Colonic mucosa (tissue), 4 donors: ENCODE results near the gene PHF20. TPM values are rescaled to one million over a fixed set of nuclear protein-coding genes. Genes with fewer than 3 reads are reported as not detected.

ENCODE experiments used
- DNase-seq: peaks from one replicate; pipeline ENCODE4 v3.0.0-alpha.2; 2020
- H3K27ac ChIP-seq: fragments of 200-600 bp; one replicate; pipeline ENCODE4 v1.8.0; 2021
- H3K27me3 ChIP-seq: fragments of 200-600 bp; one replicate; pipeline ENCODE4 v1.8.0; 2021
- H3K36me3 ChIP-seq: fragments of 200-600 bp; one replicate; pipeline ENCODE4 v1.8.0; 2021
- H3K4me1 ChIP-seq: fragments of 200-600 bp; one replicate; pipeline ENCODE4 v1.8.0; 2021; ENCODE audit warnings: mild to moderate bottlenecking
- H3K4me3 ChIP-seq: fragments of 200-600 bp; one replicate; pipeline ENCODE4 v1.8.0; 2021
- H3K9ac ChIP-seq, 2 donors: one replicate each; pipeline ENCODE4 v1.7.0; 2013; ENCODE audit warnings: control low read depth in 2 of 2, low read depth in 2 of 2, low read length in 2 of 2
- H3K9me3 ChIP-seq: fragments of 200-600 bp; one replicate; pipeline ENCODE4 v1.8.0; 2021
- intact Hi-C: fragments of 100-400 bp; cut with DNase I; formaldehyde crosslinking; loops from one replicate; pipeline ENCODE4 v1.14.1; 2022
- total RNA-seq, 2 donors: library from RNA; stranded (reverse); fragmentation: NEBNext Ultra II Directional in 1 of 2; extraction: Animal tissue kit (Norgen Biotek cat#: 25700) in 1 of 2; gene quantifications; one replicate each; pipeline ENCODE4 v1.2.1, GENCODE V29; 2021
- TF ChIP-seq, protein P1 (sequence below): fragments of 200-600 bp; IDR thresholded peaks from one replicate; pipeline ENCODE4 v1.8.0; 2022; ENCODE audit warnings: antibody characterized with exemption, mild to moderate bottlenecking
- donor health status: healthy.
- donor health status: DM: no; HTN: no; CAD: no.
- donor health status: DM: no; HTN: no; CAD: no.

The PHF20 gene
- total RNA-seq, 2 donors from 2014 or later: 25.5 to 27.0 TPM

DNA sequence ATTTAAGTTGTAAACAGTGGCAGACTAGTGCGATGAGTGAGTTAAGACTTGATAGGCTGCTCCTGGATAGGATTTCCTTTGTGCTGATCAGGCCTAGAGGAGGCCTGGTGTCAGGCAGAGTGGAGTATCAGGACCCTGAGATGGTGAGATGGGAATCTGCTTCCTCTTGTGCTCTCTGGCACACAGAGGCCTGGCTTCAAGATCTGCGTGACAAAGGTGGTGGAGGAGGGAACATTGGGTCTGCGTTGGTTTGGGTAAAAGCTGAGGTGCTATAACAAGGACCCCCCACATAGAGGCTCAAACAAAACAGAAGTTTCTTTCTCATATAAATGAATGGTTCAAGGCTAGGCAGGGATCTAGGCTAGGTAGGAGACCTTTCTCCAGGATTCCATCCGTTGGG, 162.2 kb downstream of the PHF20 start:
- TF ChIP-seq, protein P1, sequence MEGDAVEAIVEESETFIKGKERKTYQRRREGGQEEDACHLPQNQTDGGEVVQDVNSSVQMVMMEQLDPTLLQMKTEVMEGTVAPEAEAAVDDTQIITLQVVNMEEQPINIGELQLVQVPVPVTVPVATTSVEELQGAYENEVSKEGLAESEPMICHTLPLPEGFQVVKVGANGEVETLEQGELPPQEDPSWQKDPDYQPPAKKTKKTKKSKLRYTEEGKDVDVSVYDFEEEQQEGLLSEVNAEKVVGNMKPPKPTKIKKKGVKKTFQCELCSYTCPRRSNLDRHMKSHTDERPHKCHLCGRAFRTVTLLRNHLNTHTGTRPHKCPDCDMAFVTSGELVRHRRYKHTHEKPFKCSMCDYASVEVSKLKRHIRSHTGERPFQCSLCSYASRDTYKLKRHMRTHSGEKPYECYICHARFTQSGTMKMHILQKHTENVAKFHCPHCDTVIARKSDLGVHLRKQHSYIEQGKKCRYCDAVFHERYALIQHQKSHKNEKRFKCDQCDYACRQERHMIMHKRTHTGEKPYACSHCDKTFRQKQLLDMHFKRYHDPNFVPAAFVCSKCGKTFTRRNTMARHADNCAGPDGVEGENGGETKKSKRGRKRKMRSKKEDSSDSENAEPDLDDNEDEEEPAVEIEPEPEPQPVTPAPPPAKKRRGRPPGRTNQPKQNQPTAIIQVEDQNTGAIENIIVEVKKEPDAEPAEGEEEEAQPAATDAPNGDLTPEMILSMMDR: no peak
- H3K36me3 ChIP-seq: no peaks in the 10 kb centered on the region
- no peak overlapping the region for H3K9ac ChIP-seq
- H3K9me3 ChIP-seq: no peaks in the 10 kb centered on the region
- no peaks in the 10 kb centered on the region for H3K4me1 ChIP-seq
- H3K27me3 ChIP-seq: no peaks in the 10 kb centered on the region
- DNase-seq: no peak
- H3K4me3 ChIP-seq: no peak overlapping the region
- intact Hi-C loops: no loop called here
- no peak overlapping the region for H3K27ac ChIP-seq

DNA sequence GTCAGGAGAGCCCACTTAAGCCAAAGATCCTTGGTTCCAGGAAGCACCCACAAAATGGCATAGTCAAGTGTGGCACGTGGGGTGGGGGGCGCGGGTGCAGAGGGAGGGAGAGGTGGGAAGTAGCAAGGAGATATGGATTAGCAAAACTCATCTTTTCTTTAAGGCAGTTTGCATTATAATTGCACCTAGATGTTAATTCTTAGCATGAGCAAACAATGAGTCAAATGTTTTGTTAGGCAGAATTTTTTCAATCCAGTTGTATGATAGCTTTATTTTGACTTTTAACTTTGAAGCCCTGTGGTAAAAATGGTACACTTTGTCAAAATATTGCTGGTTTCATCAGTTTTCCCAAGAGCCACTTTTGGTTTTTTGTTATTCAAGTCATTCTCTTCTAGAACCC, 167.4 kb downstream of the PHF20 start:
- TF ChIP-seq, protein P1: no peak
- H3K36me3 ChIP-seq: no peaks in the 10 kb centered on the region
- H3K27me3 ChIP-seq: no peaks in the 10 kb centered on the region
- no peak overlapping the region for H3K4me3 ChIP-seq
- H3K27ac ChIP-seq: no peak overlapping the region
- intact Hi-C loops: no loop called here
- no peak overlapping the region for H3K9ac ChIP-seq
- DNase-seq: no peak
- H3K4me1 ChIP-seq: no peaks in the 10 kb centered on the region
- no peaks in the 10 kb centered on the region for H3K9me3 ChIP-seq

DNA sequence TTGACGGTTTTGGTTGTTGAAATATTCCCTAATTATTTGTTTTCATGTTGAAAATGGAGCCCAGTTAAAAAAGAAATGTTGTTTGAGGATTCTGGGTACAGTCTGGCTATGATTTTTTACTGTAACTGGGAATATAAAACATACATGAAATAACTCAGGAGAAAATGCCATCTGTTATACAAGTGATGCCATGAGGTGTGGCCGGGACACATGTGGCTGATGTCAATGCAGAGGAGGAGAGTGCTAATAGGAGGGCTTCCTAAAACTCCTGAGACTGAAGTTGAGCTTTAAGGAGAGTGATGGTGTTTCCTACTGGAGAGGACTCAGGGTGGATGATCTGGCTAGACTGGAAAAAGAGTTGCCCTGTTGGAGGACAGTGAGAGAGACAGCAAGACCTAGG, 169.8 kb downstream of the PHF20 start:
- no peaks in the 10 kb centered on the region for H3K9me3 ChIP-seq

DNA sequence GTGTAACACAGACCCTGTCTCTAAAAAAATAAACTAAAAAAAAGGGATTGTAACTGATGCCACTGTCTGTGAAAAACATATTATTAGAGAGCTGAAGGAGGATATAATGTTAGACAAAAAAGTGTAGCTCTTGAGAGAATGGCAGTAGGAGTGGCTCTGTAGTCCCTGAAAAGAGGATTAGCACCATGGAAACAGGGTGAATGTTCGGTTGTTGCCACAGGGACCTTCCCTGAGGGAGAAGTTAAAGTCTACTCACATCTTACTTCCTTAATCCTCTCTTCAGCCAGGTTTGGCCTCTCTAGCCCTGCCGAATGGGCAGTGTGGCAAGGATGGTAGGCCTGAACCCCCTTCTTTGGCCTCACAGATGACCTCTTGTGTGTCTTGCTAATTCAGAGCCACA, 170.4 kb downstream of the PHF20 start:
- DNase-seq: no peak
- intact Hi-C loops: no loop called here
- Histone ChIP-seq H3K36me3 (no peaks in the 10 kb centered on the region), H3K9me3 (no peaks in the 10 kb centered on the region), H3K4me1 (no peaks in the 10 kb centered on the region), H3K4me3 (no peak overlapping the region), H3K27ac (no peak overlapping the region), H3K27me3 (no peaks in the 10 kb centered on the region), H3K9ac (no peak overlapping the region)
- TF ChIP-seq, protein P1: no peak

More for the DNA sequence above, 169.8 kb downstream of the PHF20 start:
- DNase-seq: no peak
- intact Hi-C loops: no loop called here
- no peaks in the 10 kb centered on the region for H3K36me3 ChIP-seq
- no peaks in the 10 kb centered on the region for H3K27me3 ChIP-seq
- no peak overlapping the region for H3K4me3 ChIP-seq
- no peak overlapping the region for H3K27ac ChIP-seq
- H3K9ac ChIP-seq: no peak overlapping the region
- TF ChIP-seq, protein P1: no peak
- no peaks in the 10 kb centered on the region for H3K4me1 ChIP-seq

DNA sequence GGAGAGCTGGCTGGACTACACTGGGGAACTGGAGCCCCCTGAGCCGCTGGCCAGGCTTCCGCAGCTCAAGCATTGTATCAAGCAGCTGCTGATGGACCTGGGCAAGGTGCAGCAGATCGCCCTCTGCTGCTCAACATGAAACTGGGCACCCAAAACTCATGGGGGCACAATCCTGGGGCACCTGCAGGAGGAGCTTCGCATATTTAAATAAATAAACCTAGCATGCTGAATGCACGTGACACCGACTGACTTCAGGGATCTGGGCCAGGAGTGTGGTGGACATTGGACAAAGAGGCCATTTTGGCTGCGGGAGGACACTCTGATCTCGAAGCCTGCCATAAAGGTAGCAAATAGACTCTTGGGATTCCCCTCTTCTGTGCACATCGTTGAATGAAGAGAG, 175.7 kb downstream of the PHF20 start:
- Histone ChIP-seq H3K27ac (no peak overlapping the region), H3K36me3 (no peaks in the 10 kb centered on the region)
- DNase-seq: no peak

More for the DNA sequence above, 175.7 kb downstream of the PHF20 start:
- no peaks in the 10 kb centered on the region for H3K9me3 ChIP-seq
- TF ChIP-seq, protein P1: no peak
- no peak overlapping the region for H3K9ac ChIP-seq
- H3K4me3 ChIP-seq: no peak overlapping the region
- H3K4me1 ChIP-seq: peaks cover 2% of the 10 kb centered on the region
- intact Hi-C loops: no loop called here
- H3K27me3 ChIP-seq: no peaks in the 10 kb centered on the region
